ENCODE data around the gene TBX3. TPM values are rescaled to one million over a fixed set of nuclear protein-coding genes. Genes with fewer than 3 reads are reported as not detected.

TBX3 gene
- total and polyA plus RNA-seq, 3 experiments from 2014 or later, result not detected

DNA sequence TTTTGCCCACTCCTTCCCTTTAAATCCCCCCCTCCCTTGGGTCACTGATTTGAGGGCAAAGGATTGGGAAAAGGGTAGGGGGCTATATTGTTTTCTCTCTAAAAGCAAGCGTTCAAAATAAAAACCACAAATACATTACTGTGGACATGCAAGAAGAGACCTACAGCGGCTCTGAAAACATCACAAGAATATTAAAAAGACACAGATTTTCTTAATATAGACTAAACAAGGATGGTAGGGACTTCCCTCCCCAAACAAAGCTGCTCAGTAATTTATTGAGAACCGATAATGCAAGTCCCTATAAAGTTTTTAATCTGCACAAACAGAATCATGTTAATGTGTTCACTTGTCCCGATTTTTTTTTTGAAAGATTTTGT is 12.9 kb downstream of the TBX3 start:
- peaks cover 22% of the 10 kb centered on the region for H3K27me3 ChIP-seq (ENCODE audit: insufficient read depth, low read length, poor library complexity, severe bottlenecking)
- no peaks in the 10 kb centered on the region for H3K36me3 ChIP-seq (ENCODE audit: insufficient read depth, low read length)
- no peak overlapping the region for H3K27ac ChIP-seq (ENCODE audit: low read depth, low read length)
- H3K36me3 Mint-ChIP-seq, result no peaks in the 10 kb centered on the region
- no peak for DNase-seq
- no peak overlapping the region for H3K4me3 Mint-ChIP-seq
- H3K4me1 Mint-ChIP-seq, result peaks cover 0 to 6% (median 4%) of the 10 kb centered on the region in 3 donors
- CTCF ChIA-PET, result no interaction called here
- H3K27me3 Mint-ChIP-seq, result peaks cover 54 to 79% of the 10 kb centered on the region in 2 donors
- peaks cover 0 to 6% (median 4%) of the 10 kb centered on the region in 5 donors for H3K9me3 Mint-ChIP-seq
- H3K9me3 ChIP-seq (ENCODE audit: low read length), result no peaks in the 10 kb centered on the region
- H3K4me1 ChIP-seq (ENCODE audit: insufficient read depth, low read length), result no peaks in the 10 kb centered on the region
- no peak overlapping the region for H3K4me3 ChIP-seq (ENCODE audit: low read length)
- peak overlapping the region in 1 of 8 donors; percentile 2 for H3K27ac Mint-ChIP-seq
- POLR2A ChIA-PET, result no interaction called here

DNA sequence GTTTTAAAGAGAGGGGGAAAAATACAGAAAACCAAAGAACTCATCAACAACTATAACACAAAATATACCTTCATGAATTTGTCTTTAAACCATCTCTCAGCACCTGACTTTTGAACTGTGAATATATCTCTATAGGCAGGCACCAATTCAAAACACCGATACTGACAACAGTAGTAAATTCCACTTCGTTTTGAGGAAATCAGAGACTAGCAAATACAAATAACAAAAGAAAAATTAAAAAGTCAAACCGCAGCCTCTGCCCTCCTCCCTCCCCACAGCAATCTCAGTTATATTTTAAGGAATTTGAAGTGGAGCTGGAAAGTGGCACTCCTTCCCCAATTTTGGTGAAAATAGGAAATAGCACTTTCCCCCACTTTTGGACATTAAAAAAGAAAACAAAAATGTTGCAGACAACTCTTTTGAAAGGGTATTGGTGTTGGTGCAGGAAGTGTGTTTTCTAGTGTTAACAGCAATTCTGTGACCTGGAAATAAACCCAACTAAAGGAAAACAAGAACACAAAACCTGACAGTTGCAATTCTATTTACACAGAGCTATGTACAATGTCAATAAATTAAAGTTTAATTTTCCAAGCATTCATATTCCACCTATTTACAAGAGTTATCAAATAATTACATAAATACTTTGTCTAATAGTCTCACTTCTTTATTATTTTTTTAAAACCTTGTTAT is 13.5 kb downstream of the TBX3 start:
- Histone ChIP-seq H3K4me3 (ENCODE audit: low read length) (no peak overlapping the region), H3K4me1 (ENCODE audit: insufficient read depth, low read length) (no peaks in the 10 kb centered on the region), H3K27ac (ENCODE audit: low read depth, low read length) (no peak overlapping the region), H3K9me3 (ENCODE audit: low read length) (no peaks in the 10 kb centered on the region), H3K36me3 (ENCODE audit: insufficient read depth, low read length) (no peaks in the 10 kb centered on the region), H3K27me3 (ENCODE audit: insufficient read depth, low read length, poor library complexity, severe bottlenecking) (peaks cover 22% of the 10 kb centered on the region)
- POLR2A ChIA-PET, result no interaction called here
- H3K4me3 Mint-ChIP-seq, result no peak overlapping the region
- H3K36me3 Mint-ChIP-seq, result no peaks in the 10 kb centered on the region
- peaks cover 0 to 6% (median 0%) of the 10 kb centered on the region in 5 donors for H3K9me3 Mint-ChIP-seq
- H3K27ac Mint-ChIP-seq, result no peak overlapping the region
- H3K4me1 Mint-ChIP-seq, result peaks cover 0 to 6% (median 4%) of the 10 kb centered on the region in 3 donors
- H3K27me3 Mint-ChIP-seq, result peaks cover 54 to 77% of the 10 kb centered on the region in 2 donors
- CTCF ChIA-PET, result no interaction called here
- no peak for DNase-seq

DNA sequence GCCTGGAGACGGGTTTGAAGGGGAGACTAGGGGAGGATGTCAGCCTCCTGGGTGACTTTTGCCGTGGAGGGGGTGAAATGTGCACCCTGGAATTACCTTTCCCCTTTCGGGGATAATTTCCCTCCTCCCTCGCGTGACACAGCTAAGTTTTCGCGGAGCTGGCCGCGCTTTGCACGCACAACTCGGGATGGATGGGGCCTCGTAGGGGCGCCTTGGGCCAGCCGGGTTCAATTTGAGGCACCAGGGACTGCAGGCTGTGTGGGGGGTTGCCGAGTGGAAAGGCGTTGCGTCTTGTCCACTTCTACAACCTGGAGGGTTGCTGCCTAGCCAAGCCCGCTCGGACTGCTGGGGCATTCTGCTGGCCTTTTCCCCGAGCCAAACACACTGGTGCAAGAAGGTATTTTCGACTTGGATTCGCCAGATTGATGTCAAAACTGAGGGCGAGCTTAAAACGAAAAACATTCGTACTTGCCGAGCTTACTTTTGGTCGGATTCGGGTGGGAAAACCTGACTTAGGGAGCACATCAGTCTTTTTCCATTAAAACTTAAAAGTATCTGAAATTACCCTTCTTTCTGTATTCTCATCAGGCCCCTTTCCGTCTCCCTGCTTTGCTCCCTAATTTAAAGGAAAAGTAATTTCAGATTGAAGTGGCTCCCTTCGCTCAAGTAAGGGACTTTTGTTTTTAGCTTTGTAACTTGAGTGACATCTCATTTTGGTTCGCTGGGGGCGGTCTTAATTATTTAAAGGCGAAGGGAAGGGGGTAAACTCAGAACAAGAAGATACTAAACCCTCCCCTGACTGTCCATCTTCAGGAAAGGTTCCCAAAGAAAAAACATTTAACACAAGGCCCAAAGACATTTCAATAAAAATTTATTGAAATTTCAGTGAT is 14.3 kb downstream of the TBX3 start:
- peaks cover 53 to 75% of the 10 kb centered on the region in 2 donors for H3K27me3 Mint-ChIP-seq
- peaks cover 0 to 4% (median 0%) of the 10 kb centered on the region in 5 donors for H3K9me3 Mint-ChIP-seq
- no peaks in the 10 kb centered on the region for H3K36me3 ChIP-seq (ENCODE audit: insufficient read depth, low read length)
- no peaks in the 10 kb centered on the region for H3K9me3 ChIP-seq (ENCODE audit: low read length)
- H3K4me3 Mint-ChIP-seq, result no peak overlapping the region
- no peak overlapping the region for H3K27ac Mint-ChIP-seq
- H3K36me3 Mint-ChIP-seq, result no peaks in the 10 kb centered on the region
- H3K4me3 ChIP-seq (ENCODE audit: low read length), result no peak overlapping the region
- CTCF ChIA-PET, result no interaction called here
- no peak overlapping the region for H3K27ac ChIP-seq (ENCODE audit: low read depth, low read length)
- H3K4me1 Mint-ChIP-seq, result peaks cover 0 to 6% (median 4%) of the 10 kb centered on the region in 3 donors
- peaks cover 22% of the 10 kb centered on the region for H3K27me3 ChIP-seq (ENCODE audit: insufficient read depth, low read length, poor library complexity, severe bottlenecking)
- no peaks in the 10 kb centered on the region for H3K4me1 ChIP-seq (ENCODE audit: insufficient read depth, low read length)
- POLR2A ChIA-PET, result no interaction called here
- DNase-seq, result no peak

DNA sequence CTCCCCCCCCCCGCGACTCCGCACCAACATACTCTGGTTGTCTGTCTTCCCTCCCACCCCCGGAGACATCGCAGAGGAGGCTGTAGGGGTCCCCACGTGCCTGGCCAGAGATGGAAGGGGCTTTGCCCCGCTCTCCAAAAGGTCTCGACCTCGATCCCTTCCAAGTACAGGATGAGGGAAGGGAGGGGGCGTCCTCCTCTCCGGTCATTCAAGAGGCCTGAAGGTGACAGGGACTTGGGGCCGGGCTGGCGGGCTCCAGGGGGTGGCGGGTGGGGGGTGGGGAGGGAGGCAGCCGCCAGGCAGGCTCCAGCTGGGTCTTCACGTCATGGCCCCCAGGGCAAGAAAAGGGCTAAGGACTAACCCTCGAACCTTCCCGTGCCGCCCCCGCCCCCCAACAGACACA is 15.1 kb downstream of the TBX3 start:
- DNase-seq, result no peak
- Histone ChIP-seq H3K36me3 (ENCODE audit: insufficient read depth, low read length) (no peaks in the 10 kb centered on the region), H3K4me1 (ENCODE audit: insufficient read depth, low read length) (no peaks in the 10 kb centered on the region), H3K9me3 (ENCODE audit: low read length) (no peaks in the 10 kb centered on the region), H3K4me3 (ENCODE audit: low read length) (no peak overlapping the region), H3K27ac (ENCODE audit: low read depth, low read length) (no peak overlapping the region), H3K27me3 (ENCODE audit: insufficient read depth, low read length, poor library complexity, severe bottlenecking) (peaks cover 22% of the 10 kb centered on the region)
- POLR2A ChIA-PET, result no interaction called here
- no peaks in the 10 kb centered on the region for H3K36me3 Mint-ChIP-seq
- CTCF ChIA-PET, result no interaction called here
- H3K4me1 Mint-ChIP-seq, result peaks cover 0 to 6% (median 4%) of the 10 kb centered on the region in 3 donors
- H3K27ac Mint-ChIP-seq, result no peak overlapping the region
- H3K4me3 Mint-ChIP-seq, result no peak overlapping the region
- peaks cover 56 to 80% of the 10 kb centered on the region in 2 donors for H3K27me3 Mint-ChIP-seq
- H3K9me3 Mint-ChIP-seq, result peaks cover 0 to 4% (median 0%) of the 10 kb centered on the region in 5 donors

DNA sequence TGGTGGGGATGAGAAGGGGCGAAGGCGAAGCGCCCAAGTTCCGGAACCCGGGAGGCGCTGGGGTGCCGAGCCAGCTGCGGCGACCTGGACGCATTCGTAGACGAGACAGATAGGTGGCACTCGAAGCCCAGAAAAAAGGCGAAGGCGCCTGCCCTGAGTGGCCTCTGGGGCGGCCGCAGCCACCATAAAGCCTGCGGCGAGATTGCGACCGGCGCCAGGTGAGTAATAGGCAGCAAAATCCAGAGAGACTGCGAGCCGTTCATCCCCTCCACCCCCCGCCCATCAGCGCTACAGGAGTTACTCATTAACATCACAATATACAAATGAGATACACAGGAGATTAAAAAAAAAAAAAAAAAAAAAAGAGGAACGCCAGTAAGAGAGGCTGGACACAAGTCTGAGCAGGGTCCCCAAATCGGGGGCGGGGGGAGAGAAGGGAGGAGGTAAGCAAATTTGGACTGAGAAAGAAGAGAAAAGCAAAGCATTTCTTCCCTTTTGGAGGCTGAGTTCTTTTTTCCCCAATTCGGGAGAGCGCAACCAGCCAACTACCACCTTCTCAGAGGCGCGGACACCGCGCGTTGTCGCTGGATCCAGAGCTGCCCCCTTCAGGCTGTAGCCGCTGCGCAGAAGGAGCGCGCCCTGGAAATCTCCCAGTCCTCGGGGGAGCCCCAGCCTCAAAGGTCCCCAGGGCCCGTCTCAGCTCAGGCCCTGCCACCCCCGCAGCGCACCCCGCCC is 15.7 kb downstream of the TBX3 start:
- H3K4me3 ChIP-seq (ENCODE audit: low read length), result no peak overlapping the region
- H3K4me1 Mint-ChIP-seq, result peaks cover 0 to 6% (median 4%) of the 10 kb centered on the region in 3 donors
- no peaks in the 10 kb centered on the region for H3K4me1 ChIP-seq (ENCODE audit: insufficient read depth, low read length)
- no peak overlapping the region for H3K27ac ChIP-seq (ENCODE audit: low read depth, low read length)
- H3K9me3 ChIP-seq (ENCODE audit: low read length), result no peaks in the 10 kb centered on the region
- CTCF ChIA-PET, result no interaction called here
- peaks cover 60 to 80% of the 10 kb centered on the region in 2 donors for H3K27me3 Mint-ChIP-seq
- H3K36me3 ChIP-seq (ENCODE audit: insufficient read depth, low read length), result no peaks in the 10 kb centered on the region
- H3K36me3 Mint-ChIP-seq, result no peaks in the 10 kb centered on the region
- H3K9me3 Mint-ChIP-seq, result peaks cover 0 to 2% (median 0%) of the 10 kb centered on the region in 5 donors
- POLR2A ChIA-PET, result no interaction called here
- DNase-seq, result no peak
- peaks cover 22% of the 10 kb centered on the region for H3K27me3 ChIP-seq (ENCODE audit: insufficient read depth, low read length, poor library complexity, severe bottlenecking)
- H3K27ac Mint-ChIP-seq, result no peak overlapping the region
- H3K4me3 Mint-ChIP-seq, result no peak overlapping the region

DNA sequence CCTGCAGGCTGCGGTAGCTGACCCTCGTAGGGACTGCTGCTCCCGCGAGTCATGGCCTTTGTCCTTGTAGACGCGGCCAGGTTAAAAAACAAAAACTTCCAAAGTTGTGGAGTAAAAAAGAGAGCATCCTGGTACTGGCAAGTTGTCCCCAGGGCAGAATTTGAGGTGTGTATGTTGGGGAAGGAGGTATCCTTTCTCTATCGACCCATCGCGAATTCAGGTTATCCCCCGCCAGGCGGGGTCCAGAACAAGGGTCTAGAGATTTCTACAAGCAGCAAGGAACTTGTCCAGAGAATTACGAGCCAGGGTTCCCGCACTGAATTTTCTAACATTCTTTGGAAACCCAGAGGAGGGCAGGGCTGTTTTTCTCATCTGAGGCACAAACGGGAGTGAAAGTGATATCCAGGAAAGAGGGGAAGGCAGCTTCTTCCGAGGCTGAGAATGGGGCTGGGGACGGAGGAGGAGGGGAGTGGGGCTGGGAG is 16.3 kb downstream of the TBX3 start:
- no peaks in the 10 kb centered on the region for H3K9me3 ChIP-seq (ENCODE audit: low read length)
- ChIA-PET CTCF (no interaction called here), POLR2A (no interaction called here)
- H3K27me3 Mint-ChIP-seq, result peaks cover 60 to 80% of the 10 kb centered on the region in 2 donors
- H3K36me3 Mint-ChIP-seq, result no peaks in the 10 kb centered on the region
- no peaks in the 10 kb centered on the region for H3K4me1 ChIP-seq (ENCODE audit: insufficient read depth, low read length)
- H3K36me3 ChIP-seq (ENCODE audit: insufficient read depth, low read length), result no peaks in the 10 kb centered on the region
- DNase-seq, result no peak
- peaks cover 0 to 6% (median 4%) of the 10 kb centered on the region in 3 donors for H3K4me1 Mint-ChIP-seq
- H3K27me3 ChIP-seq (ENCODE audit: insufficient read depth, low read length, poor library complexity, severe bottlenecking), result peaks cover 22% of the 10 kb centered on the region
- no peak overlapping the region for H3K4me3 Mint-ChIP-seq
- no peaks in the 10 kb centered on the region for H3K9me3 Mint-ChIP-seq
- H3K27ac ChIP-seq (ENCODE audit: low read depth, low read length), result no peak overlapping the region
- H3K4me3 ChIP-seq (ENCODE audit: low read length), result no peak overlapping the region
- peak overlapping the region in 1 of 8 donors; percentile 76 for H3K27ac Mint-ChIP-seq

DNA sequence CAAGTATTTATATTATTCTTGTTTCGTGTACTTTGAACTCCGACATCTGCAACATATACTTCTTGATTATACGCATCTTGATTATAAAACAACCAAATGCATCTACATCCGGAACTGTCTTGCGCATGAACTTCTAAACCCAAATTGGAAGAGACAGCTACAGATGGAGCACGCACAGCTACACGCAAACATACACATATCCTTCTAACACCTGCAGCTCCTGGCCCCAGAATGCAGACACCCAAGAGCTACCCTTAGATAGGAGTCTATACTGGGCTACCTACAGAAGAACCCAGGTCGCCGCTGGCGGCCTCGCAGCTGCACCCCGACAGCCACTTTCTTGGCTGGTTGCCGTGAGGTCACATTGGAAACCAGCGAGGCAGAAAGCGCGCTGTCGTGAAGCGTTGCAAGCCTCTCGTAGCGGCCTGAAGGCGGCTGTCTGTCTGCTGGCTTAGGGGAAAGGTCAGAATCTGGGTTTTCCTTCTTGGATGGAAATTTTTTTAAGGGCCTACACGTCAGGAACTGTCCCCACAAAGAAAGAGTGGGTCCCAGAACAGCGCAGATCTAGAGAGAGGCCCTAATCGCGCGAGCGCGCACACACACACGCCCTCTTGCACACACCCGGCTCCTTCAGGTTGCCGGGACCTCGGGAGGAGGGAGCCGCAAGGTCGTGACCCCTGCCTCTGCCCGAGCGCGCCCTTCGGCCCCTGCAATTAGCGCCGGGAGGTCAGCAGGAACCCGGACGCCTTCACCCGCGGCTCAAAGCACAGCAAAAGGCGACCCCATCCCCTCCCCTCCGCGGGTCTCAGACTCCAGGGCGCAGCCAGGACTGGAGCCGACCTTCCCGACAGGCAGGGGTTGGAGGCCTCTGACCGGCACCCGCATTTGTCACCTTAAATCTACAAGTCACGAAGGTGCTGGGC is 17.0 kb downstream of the TBX3 start:
- ChIA-PET POLR2A (no interaction called here), CTCF (no interaction called here)
- no peak overlapping the region for H3K27ac ChIP-seq (ENCODE audit: low read depth, low read length)
- H3K4me1 Mint-ChIP-seq, result peaks cover 0 to 6% (median 4%) of the 10 kb centered on the region in 3 donors
- H3K27me3 ChIP-seq (ENCODE audit: insufficient read depth, low read length, poor library complexity, severe bottlenecking), result peaks cover 22% of the 10 kb centered on the region
- H3K9me3 ChIP-seq (ENCODE audit: low read length), result no peaks in the 10 kb centered on the region
- H3K27me3 Mint-ChIP-seq, result peaks cover 58 to 76% of the 10 kb centered on the region in 2 donors
- H3K9me3 Mint-ChIP-seq, result no peaks in the 10 kb centered on the region
- H3K27ac Mint-ChIP-seq, result no peak overlapping the region
- no peaks in the 10 kb centered on the region for H3K4me1 ChIP-seq (ENCODE audit: insufficient read depth, low read length)
- H3K4me3 ChIP-seq (ENCODE audit: low read length), result no peak overlapping the region
- H3K36me3 Mint-ChIP-seq, result no peaks in the 10 kb centered on the region
- no peak for DNase-seq
- no peaks in the 10 kb centered on the region for H3K36me3 ChIP-seq (ENCODE audit: insufficient read depth, low read length)
- no peak overlapping the region for H3K4me3 Mint-ChIP-seq
